MCF 10A (cell line): ENCODE measurements around the gene ERVK3-1. TPM values are rescaled to one million over a fixed set of nuclear protein-coding genes. Genes with fewer than 3 reads are reported as not detected.
"Not testable (repeated sequence)": the region's sequence is repeated elsewhere in the genome, so short reads cannot be mapped to it uniquely, and the experiment has no call there.

Experiments
- BruUV-seq: library from RNA; stranded (reverse); fragments of 400-500 nt; replicated peaks from 2 replicates; lab custom pipeline; 2021; lab: Mats Ljungman, UMichigan
- CTCF ChIA-PET: fragments of 300-600 bp; sonication (Branson Sonifier 250); formaldehyde crosslinking; extraction: SDS; loops from one replicate; lab custom pipeline; 2021; ENCODE audit warnings: antibody characterized with exemption, inconsistent platforms; lab: Yijun Ruan, JAX
- POLR2A ChIA-PET: fragments of 300-600, 350-650 bp; sonication (Branson Sonifier 250); formaldehyde crosslinking; extraction: SDS; loops from one replicate; lab custom pipeline; 2020; ENCODE audit warnings: antibody characterized with exemption, inconsistent platforms; lab: Yijun Ruan, JAX
- DNase-seq: peaks from one replicate; pipeline ENCODE4 v3.0.0-alpha.2; 2018; ENCODE audit not compliant: unreplicated experiment
- H3K27ac Mint-ChIP-seq: one replicate; pipeline ENCODE4 v1.8.0; 2022; ENCODE audit warnings: mild to moderate bottlenecking, low read depth, mixed read lengths; ENCODE audit not compliant: unreplicated experiment
- H3K27me3 Mint-ChIP-seq: one replicate; pipeline ENCODE4 v1.8.0; 2022; ENCODE audit warnings: mixed read lengths; ENCODE audit not compliant: insufficient read depth, unreplicated experiment
- H3K36me3 Mint-ChIP-seq: one replicate; pipeline ENCODE4 v1.8.0; 2022; ENCODE audit warnings: mild to moderate bottlenecking, moderate library complexity, mixed read lengths; ENCODE audit not compliant: insufficient read depth, unreplicated experiment
- H3K4me1 Mint-ChIP-seq: one replicate; pipeline ENCODE4 v1.8.0; 2022; ENCODE audit warnings: mixed read lengths; ENCODE audit not compliant: insufficient read depth, unreplicated experiment
- H3K4me3 Mint-ChIP-seq: one replicate; pipeline ENCODE4 v1.8.0; 2022; ENCODE audit warnings: mild to moderate bottlenecking, moderate library complexity, mixed read lengths; ENCODE audit not compliant: unreplicated experiment
- H3K9me3 Mint-ChIP-seq: one replicate; pipeline ENCODE4 v1.8.0; 2022; ENCODE audit warnings: mixed read lengths; ENCODE audit not compliant: unreplicated experiment
- CTCF ChIP-seq: fragments of 200-600 bp; IDR thresholded peaks from one replicate; pipeline ENCODE4 v1.8.0; 2022; ENCODE audit warnings: antibody characterized with exemption, mild to moderate bottlenecking; ENCODE audit not compliant: unreplicated experiment
- intact Hi-C: fragments of 100-400 bp; cut with micrococcal nuclease; formaldehyde crosslinking; loops from 2 replicates; pipeline ENCODE4 v1.14.1; 2022
- total RNA-seq: library from RNA; stranded (reverse); gene quantifications from 2 replicates; pipeline ENCODE4 v1.2.3, GENCODE V29; 2022

Gene ERVK3-1
- total RNA-seq, 1 experiment from 2014 or later: 63.1 TPM

- H3K9me3 Mint-ChIP-seq, H3K27ac Mint-ChIP-seq, DNase-seq, H3K4me1 Mint-ChIP-seq, H3K27me3 Mint-ChIP-seq, BruUV-seq, intact Hi-C loops, H3K4me3 Mint-ChIP-seq: not testable (repeated sequence)
- peak; percentile 14 for TF ChIP-seq CTCF
- CTCF ChIA-PET: interaction anchor here (1.0 to 1.6 kb wide), 2 partner anchors 25 to 55 kb away, joined by 4 to 6 read pairs; no protein-coding TSS in a partner anchor
- POLR2A ChIA-PET: interaction anchor here (1.0 to 1.1 kb wide), 2 partner anchors 16 to 32 kb away, joined by 3 to 4 read pairs; partner anchors contain the start of genes ZNF8 and ZSCAN22
- H3K36me3 Mint-ChIP-seq: peaks cover 74% of the 10 kb centered on the region
Measured at GRCh38 chr19:58310685-58311084, 5.5 kb downstream of the ERVK3-1 start.

GRCh38 chr19:58311345-58311865, 6.2 kb downstream of the ERVK3-1 start:
- Mint-ChIP-seq H3K27me3 (no peaks in the 10 kb centered on the region), H3K4me3 (no peak overlapping the region), H3K36me3 (peaks cover 76% of the 10 kb centered on the region), H3K4me1 (no peaks in the 10 kb centered on the region), H3K9me3 (no peaks in the 10 kb centered on the region), H3K27ac (no peak overlapping the region)
- no peak for TF ChIP-seq CTCF
- no TSS peak for BruUV-seq
- no peak for DNase-seq
- POLR2A ChIA-PET: interaction anchor here (1.1 kb wide), 1 partner anchor 15 kb away, joined by 4 read pairs; the partner anchor contains the start of gene ZSCAN22
- intact Hi-C loops: no loop called here
- CTCF ChIA-PET: no interaction called here

- POLR2A ChIA-PET: interaction anchor here (2.0 kb wide), 1 partner anchor 10 kb away, joined by 6 read pairs; the partner anchor contains the start of gene ERVK3-1
- CTCF ChIA-PET: no interaction called here
- no peak for DNase-seq
- no peak for TF ChIP-seq CTCF
- no TSS peak for BruUV-seq
- Mint-ChIP-seq H3K4me3 (no peak overlapping the region), H3K9me3 (no peaks in the 10 kb centered on the region), H3K4me1 (no peaks in the 10 kb centered on the region), H3K27ac (no peak overlapping the region), H3K27me3 (no peaks in the 10 kb centered on the region), H3K36me3 (peaks cover 48% of the 10 kb centered on the region)
- intact Hi-C loops: no loop called here
Measured at GRCh38 chr19:58315580-58315979, 10.4 kb downstream of the ERVK3-1 start.

- Mint-ChIP-seq H3K27me3 (no peaks in the 10 kb centered on the region), H3K27ac (no peak overlapping the region), H3K36me3 (peaks cover 30% of the 10 kb centered on the region), H3K4me1 (no peaks in the 10 kb centered on the region), H3K4me3 (no peak overlapping the region), H3K9me3 (no peaks in the 10 kb centered on the region)
- TF ChIP-seq CTCF: no peak
- intact Hi-C loops: no loop called here
- BruUV-seq: no TSS peak
- POLR2A ChIA-PET: interaction anchor here (0.6 to 2.7 kb wide), 3 partner anchors 9 to 1898 kb away, joined by 3 to 12 read pairs (median 3); partner anchors contain the start of genes ZNF419 and ZSCAN22
- CTCF ChIA-PET: interaction anchor here (0.6 to 1.2 kb wide), 3 partner anchors 13 to 45 kb away, joined by 3 to 4 read pairs (median 3); partner anchors contain the start of gene ZNF497
- peak; percentile 54 for DNase-seq
Measured at GRCh38 chr19:58317476-58318072, 12.4 kb downstream of the ERVK3-1 start.
